DMS 273 treated with DMSO at 0.1 percent for 48 hours (cell line): ENCODE results near the gene PPDPF.

Source experiments
- DNase-seq: peaks from one replicate; lab custom pipeline; 2025; lab: John Stamatoyannopoulos, UW

PPDPF gene

GRCh38 chr20:63522091-63522868, 1.7 kb downstream of the PPDPF start:
- no peak for DNase-seq

DNA sequence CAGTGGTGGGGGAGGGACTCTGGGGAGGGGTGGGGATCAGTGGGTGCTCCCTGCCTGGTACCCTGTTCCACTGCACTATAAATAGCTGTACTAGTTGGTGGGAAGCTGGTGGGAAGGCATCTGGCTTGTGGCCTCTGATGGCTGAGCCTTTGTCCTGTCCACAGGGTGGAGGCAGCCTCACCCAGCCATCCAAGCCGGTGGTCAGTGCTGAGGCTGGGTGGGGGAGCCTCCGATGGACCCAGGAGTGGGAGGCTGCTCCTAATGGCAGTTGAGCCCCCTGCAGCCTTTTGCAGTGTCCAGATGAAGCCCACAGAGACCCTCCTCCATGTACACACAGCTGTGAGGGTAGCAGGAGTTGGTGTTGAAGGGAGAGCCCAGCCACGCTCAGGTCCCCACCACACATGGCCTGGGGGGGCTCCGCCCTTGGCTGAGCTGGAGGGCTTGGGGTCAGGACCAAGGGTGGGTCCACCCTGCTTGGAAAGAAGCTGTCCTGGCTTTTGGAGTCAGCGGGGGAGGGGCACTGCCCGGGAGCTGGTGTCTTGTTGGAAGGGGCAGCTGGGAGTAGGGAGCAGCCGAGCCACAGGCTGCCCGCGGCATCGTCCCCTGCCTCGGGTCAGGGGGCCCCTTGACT, 2.5 kb downstream of the PPDPF start:
- DNase-seq = no peak

- no peak for DNase-seq
These were observed 4.6 kb downstream of the PPDPF start for GRCh38 chr20:63525185-63525584.

- DNase-seq = no peak
These were observed 5.4 kb downstream of the PPDPF start for GRCh38 chr20:63525971-63526370.

DNA sequence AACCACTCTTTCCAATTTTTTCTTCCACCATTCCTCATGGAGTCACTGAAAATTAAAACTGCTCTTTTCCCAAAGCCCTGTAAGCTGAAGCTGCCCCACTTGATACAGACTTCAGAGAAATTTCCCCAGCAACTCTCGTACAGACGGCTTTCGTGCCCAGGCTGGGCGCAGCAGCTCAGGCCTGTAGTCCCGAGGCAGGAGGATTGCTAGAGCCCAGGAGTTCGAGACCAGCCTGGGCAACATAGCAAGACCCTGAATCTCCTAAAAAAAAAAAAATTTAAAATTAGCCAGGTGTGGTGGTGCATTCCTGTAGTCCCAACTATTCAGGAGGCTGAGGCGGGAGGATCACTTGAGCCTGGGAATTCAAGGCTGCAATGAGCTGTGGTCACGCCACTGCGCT, 6.6 kb downstream of the PPDPF start:
- no peak for DNase-seq

- DNase-seq = no peak
These were observed 8.8 kb downstream of the PPDPF start for GRCh38 chr20:63529180-63529860.

DNA sequence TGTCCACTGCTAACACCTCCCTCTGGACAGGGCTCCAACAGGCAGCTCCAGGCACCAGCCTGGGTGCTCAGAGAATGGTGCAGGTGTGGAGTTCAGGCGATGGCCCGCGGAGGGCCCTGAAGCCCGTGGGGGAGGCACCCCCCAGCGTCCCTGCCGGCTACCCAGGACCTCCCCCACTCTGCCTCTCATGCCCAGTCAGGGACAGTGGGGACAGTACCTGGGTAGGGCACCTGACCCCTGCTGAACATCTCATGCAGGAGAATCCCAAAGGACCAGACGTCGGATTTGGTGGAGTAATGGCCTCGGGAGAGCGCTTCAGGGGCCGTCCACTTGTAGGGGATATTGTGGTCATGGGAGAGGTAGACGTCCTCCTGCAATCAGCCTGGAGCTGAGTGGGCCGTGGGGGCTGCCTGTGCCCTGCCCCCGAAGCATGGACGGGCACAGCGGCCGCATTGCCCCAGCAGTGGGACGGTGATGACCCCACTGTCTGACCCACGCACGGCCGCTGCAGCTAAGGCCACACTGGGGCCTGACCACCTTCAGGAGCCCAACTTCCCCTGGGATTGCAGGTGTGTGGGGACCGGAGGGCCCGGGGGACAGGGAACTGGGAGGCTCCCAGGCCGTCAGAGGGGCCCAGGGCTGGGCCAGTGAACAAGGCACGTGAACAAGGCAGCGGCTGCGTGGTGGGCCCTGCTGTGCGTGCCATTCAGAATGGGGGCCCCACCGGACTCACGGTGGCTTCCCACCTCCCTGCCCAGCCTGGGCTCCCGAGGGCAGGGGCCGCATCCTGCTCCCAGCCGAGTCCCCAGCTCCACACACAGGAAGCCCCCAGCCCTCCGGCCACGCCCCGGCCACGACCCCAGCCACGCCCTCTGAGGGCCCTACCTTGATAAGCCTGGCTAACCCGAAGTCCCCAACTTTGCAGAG, 9.6 kb downstream of the PPDPF start:
- DNase-seq = no peak

DNA sequence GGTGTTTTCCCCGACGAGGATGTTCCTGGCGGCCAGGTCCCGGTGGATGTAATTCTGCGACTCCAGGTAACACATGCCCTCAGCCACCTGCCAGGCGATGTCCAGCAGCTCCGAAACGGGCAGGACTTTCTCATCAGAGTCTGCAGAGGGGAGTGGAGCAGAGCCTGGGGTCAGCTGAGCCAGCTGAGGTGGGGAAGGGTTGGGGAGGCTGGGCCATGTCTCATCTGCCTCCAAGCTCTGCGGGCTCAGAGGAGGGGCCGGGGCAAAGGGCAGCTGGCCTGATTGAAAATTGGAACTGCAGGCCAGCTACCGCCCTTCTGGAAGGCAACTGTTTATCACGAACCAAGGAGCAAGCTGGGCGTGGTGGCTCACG, 10.2 kb downstream of the PPDPF start:
- DNase-seq = no peak

DNA sequence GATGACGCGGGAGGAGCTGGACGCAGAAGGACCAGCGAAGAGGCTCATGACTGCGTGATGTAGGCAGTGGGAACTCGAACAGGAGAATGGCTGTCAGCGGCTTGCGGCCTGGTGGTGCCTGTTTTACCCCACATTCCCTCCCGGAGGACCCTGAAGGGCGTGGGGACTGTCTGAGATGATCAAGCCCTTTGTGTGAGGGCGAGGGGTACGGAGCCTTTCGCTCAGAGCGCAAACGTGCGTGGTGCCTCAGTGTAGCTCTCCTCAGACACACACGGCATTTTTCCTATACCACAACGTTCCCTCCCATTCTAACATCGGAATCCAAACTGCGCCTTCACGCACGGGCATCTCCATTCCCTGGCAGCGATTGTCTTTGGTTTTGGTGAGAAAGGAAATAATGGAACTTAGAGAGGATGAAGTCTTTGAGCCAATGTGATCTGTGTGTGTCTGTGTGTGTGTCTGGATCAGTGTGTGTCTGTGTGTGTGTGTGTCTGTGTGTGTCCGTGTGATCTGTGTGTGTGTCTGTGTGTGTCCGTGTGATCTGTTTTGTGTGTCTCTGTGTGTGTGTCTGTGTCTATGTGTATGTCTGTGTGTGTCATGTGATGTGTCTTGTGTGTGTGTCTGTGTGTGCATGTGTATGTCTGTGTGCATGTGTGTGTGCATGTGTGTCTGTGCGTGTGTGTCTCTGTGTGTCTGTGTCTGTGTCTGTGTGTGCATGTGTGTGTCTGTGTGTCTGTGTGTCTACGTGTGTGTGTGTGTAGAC, 11.3 kb downstream of the PPDPF start:
- no peak for DNase-seq

GRCh38 chr20:63532449-63532971, 11.9 kb downstream of the PPDPF start:
- DNase-seq = no peak

- DNase-seq = no peak
These were observed 12.8 kb downstream of the PPDPF start for GRCh38 chr20:63533388-63533787.

GRCh38 chr20:63533871-63534393, 13.4 kb downstream of the PPDPF start:
- no peak for DNase-seq

- no peak for DNase-seq
These were observed 13.9 kb downstream of the PPDPF start for GRCh38 chr20:63534427-63534830.

DNA sequence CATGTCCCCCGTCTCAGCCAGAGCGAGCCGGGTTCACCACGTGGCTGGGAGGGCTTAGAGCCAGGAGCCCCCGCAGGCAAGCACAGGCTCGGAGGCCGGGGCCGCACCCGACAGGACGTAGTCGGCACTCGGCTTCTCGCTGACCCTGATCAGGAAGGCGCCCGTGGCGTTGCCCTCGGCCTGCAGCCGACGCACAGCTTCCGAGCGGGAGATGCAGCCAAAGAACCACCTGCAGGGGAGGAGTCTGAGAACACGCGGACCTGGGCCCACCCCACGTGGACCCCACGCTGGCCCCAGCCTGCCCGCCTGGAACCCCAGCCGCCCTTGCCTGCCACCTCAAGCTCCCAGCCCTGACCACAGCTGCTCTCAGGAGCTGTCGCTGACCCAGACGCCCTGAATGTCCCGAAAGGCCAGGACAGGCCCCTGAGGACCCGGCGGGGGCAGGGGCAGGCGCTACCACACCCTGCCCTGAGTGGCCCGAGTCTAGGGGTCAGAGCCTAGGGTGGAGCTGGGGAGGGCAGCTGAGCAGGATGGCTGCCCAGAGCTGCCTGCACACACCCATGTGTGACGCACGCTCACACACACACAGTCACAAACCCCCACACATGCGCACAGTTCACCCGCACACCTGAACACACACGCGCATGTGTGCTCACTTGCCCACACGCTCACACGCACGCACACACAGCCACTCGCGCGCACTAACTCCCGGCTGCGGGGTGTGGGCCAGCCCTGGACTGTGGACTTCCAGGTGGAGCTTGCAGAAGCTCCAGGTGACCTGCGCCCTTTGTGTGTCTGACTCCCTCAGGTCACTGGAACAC, 14.5 kb downstream of the PPDPF start:
- no peak for DNase-seq

- DNase-seq = peak; percentile 38
These were observed 15.8 kb downstream of the PPDPF start for GRCh38 chr20:63536241-63536977.

DNA sequence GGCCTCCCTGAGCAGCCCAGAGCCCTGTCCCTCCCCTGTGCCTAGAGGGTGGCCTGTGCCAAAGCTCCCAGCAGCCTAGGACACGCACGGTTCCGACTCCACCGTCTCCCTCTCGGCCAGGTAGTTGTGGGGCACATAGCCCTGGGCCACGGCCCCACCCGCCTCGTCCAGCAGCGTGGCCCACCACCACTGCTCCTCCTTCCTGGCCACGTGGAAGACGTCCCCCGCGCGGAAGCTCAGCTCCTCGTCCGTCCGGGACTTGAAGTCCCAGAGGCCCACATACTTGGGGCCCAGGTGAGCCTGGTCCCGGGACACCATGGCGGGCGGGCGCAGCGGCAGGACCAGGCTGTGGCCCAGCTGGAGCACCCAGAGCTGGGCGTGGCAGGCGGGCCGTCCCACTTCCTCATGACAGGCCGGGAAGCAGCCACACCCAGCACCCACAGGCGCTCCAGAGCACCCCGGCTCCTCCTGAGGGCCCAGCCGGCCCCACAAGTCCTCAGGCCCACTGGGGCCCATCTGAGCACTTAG, 16.5 kb downstream of the PPDPF start, which contains the start of gene PTK6:
PTK6 (minus strand) TSS at position 380 of the 528 bp plus-strand sequence; CDS start at position 318, 62 bp downstream.
- DNase-seq = no peak

DNA sequence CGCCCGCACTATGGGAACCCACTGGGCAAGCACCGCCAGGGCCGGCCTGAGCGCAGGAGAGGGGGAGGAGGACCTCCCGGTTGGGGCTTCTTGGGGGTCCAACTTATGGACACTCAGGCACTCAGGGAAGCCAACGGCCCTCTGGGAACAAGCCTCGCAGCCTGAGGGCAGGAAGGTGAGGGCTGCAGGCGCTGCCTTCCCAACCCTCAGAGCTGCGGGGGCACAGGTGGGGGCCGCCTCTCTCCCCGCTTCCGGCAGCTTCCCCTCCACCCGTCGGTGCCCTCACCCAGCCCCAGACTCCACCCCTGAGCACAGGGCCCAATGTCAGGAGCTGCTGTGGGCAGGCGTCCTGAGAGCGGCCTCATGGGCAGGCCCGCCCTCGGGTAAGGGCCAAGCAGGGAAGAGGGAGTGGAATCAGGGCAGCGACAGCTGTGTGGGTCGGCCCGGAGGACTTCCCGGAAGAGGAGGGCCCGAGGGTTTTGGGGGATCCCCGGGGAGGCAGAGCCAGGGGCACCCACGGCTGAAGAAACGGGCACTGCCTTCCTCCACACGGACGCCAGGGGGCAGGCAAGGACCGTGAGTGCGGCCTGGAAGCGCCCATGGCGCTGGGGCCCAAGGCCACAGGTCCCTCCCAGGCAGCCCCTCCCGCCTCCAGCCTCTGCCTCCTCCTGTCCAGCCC, 17.1 kb downstream of the PPDPF start:
- peak; percentile 47 for DNase-seq
